RWPE1 (cell line): Measurements from ENCODE around the gene PTGDS.

ENCODE experiments used
- CTCF ChIA-PET: fragments of 350-600 bp; sonication (Branson Sonifier 250); formaldehyde crosslinking; extraction: SDS; loops from one replicate; lab custom pipeline; 2021; lab: Yijun Ruan, JAX
- POLR2A ChIA-PET: fragments of 400-600 bp; formaldehyde crosslinking; extraction: SDS; loops from one replicate; lab custom pipeline; 2020; ENCODE audit warnings: antibody characterized with exemption; ENCODE audit not compliant: low non-redundant PET; lab: Yijun Ruan, JAX
- DNase-seq: peaks from one replicate; pipeline ENCODE4 v3.0.0; 2012; ENCODE audit warnings: low spot score
- H3K27ac ChIP-seq: fragments of 450-650 bp; 2 replicates; pipeline ENCODE4 v1.5.1; 2017
- CTCF ChIP-seq: fragments of 450-650 bp; conservative IDR thresholded peaks from 2 replicates; pipeline ENCODE4 v1.5.1; 2017; ENCODE audit warnings: low read depth, mild to moderate bottlenecking

PTGDS gene

GRCh38 chr9:137016436-137016835 lies 39.1 kb downstream of the PTGDS start:
- peak overlapping the region; percentile 2; the same call in 1 of the 2 replicates for H3K27ac ChIP-seq
- ChIA-PET POLR2A (no interaction called here), CTCF (interaction anchor here (0.6 to 3.4 kb wide), 3 partner anchors 13 to 41 kb away, joined by 3 to 22 read pairs (median 3); no protein-coding TSS in a partner anchor)
- no peak for TF ChIP-seq CTCF
- DNase-seq, result no peak

GRCh38 chr9:137017071-137017470 lies 39.8 kb downstream of the PTGDS start:
- ChIA-PET CTCF (interaction anchor here (0.6 to 3.4 kb wide), 3 partner anchors 12 to 22 kb away, joined by 3 to 22 read pairs (median 4); no protein-coding TSS in a partner anchor), POLR2A (no interaction called here)
- no peak for DNase-seq
- TF ChIP-seq CTCF, result no peak
- H3K27ac ChIP-seq, result no peak overlapping the region

GRCh38 chr9:137017791-137018497 lies 40.6 kb downstream of the PTGDS start:
- POLR2A ChIA-PET, result no interaction called here
- H3K27ac ChIP-seq, result no peak overlapping the region
- DNase-seq, result no peak
- CTCF ChIA-PET, result interaction anchor here (0.6 to 2.3 kb wide), 5 partner anchors 11 to 78 kb away, joined by 3 to 12 read pairs (median 4); partner anchors contain the start of gene ABCA2
- no peak for TF ChIP-seq CTCF

GRCh38 chr9:137018761-137019559 lies 41.7 kb downstream of the PTGDS start:
- ChIA-PET CTCF (interaction anchor here (0.5 to 6.1 kb wide), 4 partner anchors 10 to 355 kb away, joined by 3 to 36 read pairs (median 8); partner anchors contain the start of gene ABCA2), POLR2A (interaction anchor here (0.6 kb wide), 1 partner anchor 34 kb away, joined by 9 read pairs; no protein-coding TSS in a partner anchor)
- DNase-seq, result peak; percentile 24
- H3K27ac ChIP-seq, result peak overlapping the region; percentile 31
- TF ChIP-seq CTCF, result no peak

- no peak for TF ChIP-seq CTCF
- CTCF ChIA-PET, result interaction anchor here (0.6 to 6.1 kb wide), 3 partner anchors 9 to 77 kb away, joined by 3 to 36 read pairs (median 12); partner anchors contain the start of gene ABCA2
- no peak for DNase-seq
- no peak overlapping the region; the same call in 1 of the 2 replicates for H3K27ac ChIP-seq
- POLR2A ChIA-PET, result interaction anchor here (0.6 kb wide), 1 partner anchor 9 kb away, joined by 3 read pairs; no protein-coding TSS in a partner anchor
These were observed 42.8 kb downstream of the PTGDS start for GRCh38 chr9:137019891-137020683.
